ENCODE data around the gene TRAPPC14. TPM values are rescaled to one million over a fixed set of nuclear protein-coding genes. Genes with fewer than 3 reads are reported as not detected.
"Not testable (repeated sequence)": the region's sequence is repeated elsewhere in the genome, so short reads cannot be mapped to it uniquely, and the experiment has no call there.

Gene TRAPPC14
- total RNA-seq, 2 experiments from 2014 or later, result 52.0 to 58.4 TPM

GRCh38 chr7:100142461-100142860 is 16.1 kb downstream of the TRAPPC14 start:
- no peaks in the 10 kb centered on the region for H3K36me3 Mint-ChIP-seq
- H3K9me3 Mint-ChIP-seq, result no peaks in the 10 kb centered on the region
- no peak overlapping the region for H3K4me3 Mint-ChIP-seq
- DNase-seq, result no peak
- POLR2A ChIA-PET, result interaction anchor here (0.5 to 1.3 kb wide), 2 partner anchors 11 to 35 kb away, joined by 3 read pairs; partner anchors contain the start of genes GPC2 and STAG3
- ATAC-seq (ENCODE audit: low read depth), result no peak
- no peak overlapping the region for H3K27ac Mint-ChIP-seq
- no peaks in the 10 kb centered on the region for H3K27me3 Mint-ChIP-seq
- peaks cover 14% of the 10 kb centered on the region for H3K4me1 Mint-ChIP-seq

GRCh38 chr7:100141555-100141949 is 17.0 kb downstream of the TRAPPC14 start:
- ATAC-seq (ENCODE audit: low read depth) (no peak), DNase-seq (no peak)
- POLR2A ChIA-PET, result interaction anchor here (0.6 to 1.3 kb wide), 2 partner anchors 10 to 36 kb away, joined by 3 read pairs; partner anchors contain the start of genes GPC2 and STAG3

GRCh38 chr7:100137851-100138760 is 20.4 kb downstream of the TRAPPC14 start:
- peaks cover 14% of the 10 kb centered on the region for H3K4me1 Mint-ChIP-seq
- no peak for DNase-seq
- ATAC-seq (ENCODE audit: low read depth), result peak; percentile 72
- POLR2A ChIA-PET, result interaction anchor here (0.6 to 4.0 kb wide), 11 partner anchors 9 to 700 kb away, joined by 3 to 24 read pairs (median 4); partner anchors contain the start of genes AP4M1, CPSF4, GAL3ST4 and LAMTOR4
- H3K27ac Mint-ChIP-seq, result peak overlapping the region; percentile 83
- H3K36me3 Mint-ChIP-seq, result no peaks in the 10 kb centered on the region
- H3K4me3 Mint-ChIP-seq, result peak overlapping the region; percentile 66
- H3K27me3 Mint-ChIP-seq, result no peaks in the 10 kb centered on the region
- no peaks in the 10 kb centered on the region for H3K9me3 Mint-ChIP-seq

More at GRCh38 chr7:100141555-100141949, 17.0 kb downstream of the TRAPPC14 start:
- Mint-ChIP-seq H3K27me3 (no peaks in the 10 kb centered on the region), H3K27ac (no peak overlapping the region), H3K4me3 (no peak overlapping the region), H3K36me3 (no peaks in the 10 kb centered on the region), H3K9me3 (no peaks in the 10 kb centered on the region), H3K4me1 (peaks cover 14% of the 10 kb centered on the region)

- H3K27me3 Mint-ChIP-seq, result no peaks in the 10 kb centered on the region
- POLR2A ChIA-PET, result interaction anchor here (0.7 to 2.2 kb wide), 9 partner anchors 16 to 212 kb away, joined by 3 to 14 read pairs (median 5); partner anchors contain the start of genes AP4M1, LAMTOR4, MCM7 and PVRIG
- no peaks in the 10 kb centered on the region for H3K9me3 Mint-ChIP-seq
- DNase-seq (peak; percentile 68), ATAC-seq (ENCODE audit: low read depth) (peak; percentile 74)
- H3K36me3 Mint-ChIP-seq, result no peaks in the 10 kb centered on the region
- H3K4me1 Mint-ChIP-seq, result peaks cover 18% of the 10 kb centered on the region
- H3K4me3 Mint-ChIP-seq, result no peak overlapping the region
- no peak overlapping the region for H3K27ac Mint-ChIP-seq
These were observed 25.8 kb downstream of the TRAPPC14 start for GRCh38 chr7:100132697-100133151.

GRCh38 chr7:100132126-100132525 is 26.4 kb downstream of the TRAPPC14 start:
- DNase-seq, result no peak
- peaks cover 16% of the 10 kb centered on the region for H3K4me1 Mint-ChIP-seq
- no peaks in the 10 kb centered on the region for H3K9me3 Mint-ChIP-seq
- H3K4me3 Mint-ChIP-seq, result no peak overlapping the region
- H3K27me3 Mint-ChIP-seq, result no peaks in the 10 kb centered on the region
- ATAC-seq (ENCODE audit: low read depth), result no peak
- POLR2A ChIA-PET, result interaction anchor here (0.7 to 1.3 kb wide), 5 partner anchors 16 to 213 kb away, joined by 3 to 7 read pairs (median 4); partner anchors contain the start of genes AP4M1, LAMTOR4 and MCM7
- no peaks in the 10 kb centered on the region for H3K36me3 Mint-ChIP-seq
- H3K27ac Mint-ChIP-seq, result no peak overlapping the region

GRCh38 chr7:100130608-100131453 is 27.7 kb downstream of the TRAPPC14 start:
- ATAC-seq (ENCODE audit: low read depth), result no peak
- POLR2A ChIA-PET, result interaction anchor here (0.6 to 1.1 kb wide), 4 partner anchors 11 to 51 kb away, joined by 3 read pairs; partner anchors contain the start of genes AP4M1, CNPY4 and MCM7
- no peaks in the 10 kb centered on the region for H3K36me3 Mint-ChIP-seq

GRCh38 chr7:100130220-100130607 is 28.3 kb downstream of the TRAPPC14 start:
- not testable (repeated sequence) for H3K27me3 Mint-ChIP-seq; ATAC-seq (ENCODE audit: low read depth); H3K27ac Mint-ChIP-seq; H3K36me3 Mint-ChIP-seq; H3K4me3 Mint-ChIP-seq; H3K9me3 Mint-ChIP-seq; DNase-seq
- H3K4me1 Mint-ChIP-seq, result peaks cover 18% of the 10 kb centered on the region
- POLR2A ChIA-PET, result interaction anchor here (0.6 to 1.1 kb wide), 3 partner anchors 30 to 134 kb away, joined by 3 read pairs; no protein-coding TSS in a partner anchor

More at GRCh38 chr7:100130608-100131453, 27.7 kb downstream of the TRAPPC14 start:
- H3K27ac Mint-ChIP-seq, result no peak overlapping the region
- peak; percentile 87 for DNase-seq
- H3K27me3 Mint-ChIP-seq, result no peaks in the 10 kb centered on the region
- H3K9me3 Mint-ChIP-seq, result no peaks in the 10 kb centered on the region
- peak overlapping the region; percentile 48 for H3K4me3 Mint-ChIP-seq
- peaks cover 18% of the 10 kb centered on the region for H3K4me1 Mint-ChIP-seq

GRCh38 chr7:100128637-100128963 is 29.9 kb downstream of the TRAPPC14 start:
- POLR2A ChIA-PET, result interaction anchor here (0.6 to 5.4 kb wide), 15 partner anchors 8 to 301 kb away, joined by 3 to 89 read pairs (median 4); partner anchors contain the start of genes AP4M1, LAMTOR4, MCM7 and MEPCE
- Mint-ChIP-seq H3K27ac (peak overlapping the region; percentile 100), H3K4me1 (peaks cover 29% of the 10 kb centered on the region)

GRCh38 chr7:100127866-100128636 is 30.5 kb downstream of the TRAPPC14 start:
- DNase-seq (no peak), ATAC-seq (ENCODE audit: low read depth) (peak; percentile 17)
- Mint-ChIP-seq H3K4me3 (peak overlapping the region; percentile 100), H3K27me3 (no peaks in the 10 kb centered on the region), H3K9me3 (no peaks in the 10 kb centered on the region), H3K4me1 (peaks cover 29% of the 10 kb centered on the region), H3K36me3 (peaks cover 4% of the 10 kb centered on the region), H3K27ac (peak overlapping the region; percentile 100)
- POLR2A ChIA-PET, result interaction anchor here (0.6 to 5.4 kb wide), 14 partner anchors 8 to 301 kb away, joined by 3 to 89 read pairs (median 4); partner anchors contain the start of genes AP4M1, LAMTOR4, MCM7 and MEPCE

More at GRCh38 chr7:100128637-100128963, 29.9 kb downstream of the TRAPPC14 start:
- Mint-ChIP-seq H3K36me3 (peaks cover 4% of the 10 kb centered on the region), H3K27me3 (no peaks in the 10 kb centered on the region), H3K4me3 (peak overlapping the region; percentile 100), H3K9me3 (no peaks in the 10 kb centered on the region)
- ATAC-seq (ENCODE audit: low read depth) (no peak), DNase-seq (no peak)

GRCh38 chr7:100126931-100127865 is 31.3 kb downstream of the TRAPPC14 start, which contains the start of gene MBLAC1:
TSS of gene MBLAC1 (plus strand) at chr7:100126967. CDS start at chr7:100127396, 429 bp downstream.
- H3K4me3 Mint-ChIP-seq, result peak within 1 kb of the TSS; percentile 100
- H3K27ac Mint-ChIP-seq, result peak within 1 kb of the TSS; percentile 100
- H3K9me3 Mint-ChIP-seq, result no peaks in the 10 kb centered on the region
- no peaks in the 10 kb centered on the region for H3K27me3 Mint-ChIP-seq
- peaks cover 22% of the 10 kb centered on the region for H3K4me1 Mint-ChIP-seq
- DNase-seq (peak; percentile 87), ATAC-seq (ENCODE audit: low read depth) (peak; percentile 68)
- POLR2A ChIA-PET, result interaction anchor here (0.7 to 5.4 kb wide), 13 partner anchors 11 to 303 kb away, joined by 3 to 89 read pairs (median 4); partner anchors contain the start of genes AP4M1, LAMTOR4, MCM7 and MEPCE
- H3K36me3 Mint-ChIP-seq, result peaks cover 8% of the 10 kb centered on the region

Measured in activated naive CD8-positive, alpha-beta T cell treated with anti-CD3 and anti-CD28 coated beads, Interleukin-2, amount 10 ng/mL, durations not matched to agents 7 days and 5 days (primary cell).